Measurements from ENCODE around the gene CHD6.

DNA sequence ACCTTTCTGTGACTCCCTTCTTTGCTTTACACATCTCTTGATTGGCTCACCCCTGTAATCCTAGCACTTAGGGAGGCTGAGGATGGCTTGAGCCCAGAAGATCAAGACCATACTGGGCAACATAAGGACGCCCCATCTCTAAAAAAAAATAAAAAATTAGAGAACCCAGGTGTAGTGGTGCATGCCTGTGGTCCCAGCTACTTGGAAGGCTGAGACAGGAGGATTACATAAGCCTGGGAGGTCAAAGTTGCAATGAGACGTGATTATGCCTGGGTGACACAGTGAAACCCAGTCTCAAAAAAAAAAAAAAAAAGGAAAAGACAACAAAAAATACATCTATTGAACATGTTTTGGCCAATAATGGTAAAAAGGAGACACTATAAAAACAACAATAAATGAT, 37.8 kb downstream of the CHD6 start:
- TF ChIP-seq, protein P1, sequence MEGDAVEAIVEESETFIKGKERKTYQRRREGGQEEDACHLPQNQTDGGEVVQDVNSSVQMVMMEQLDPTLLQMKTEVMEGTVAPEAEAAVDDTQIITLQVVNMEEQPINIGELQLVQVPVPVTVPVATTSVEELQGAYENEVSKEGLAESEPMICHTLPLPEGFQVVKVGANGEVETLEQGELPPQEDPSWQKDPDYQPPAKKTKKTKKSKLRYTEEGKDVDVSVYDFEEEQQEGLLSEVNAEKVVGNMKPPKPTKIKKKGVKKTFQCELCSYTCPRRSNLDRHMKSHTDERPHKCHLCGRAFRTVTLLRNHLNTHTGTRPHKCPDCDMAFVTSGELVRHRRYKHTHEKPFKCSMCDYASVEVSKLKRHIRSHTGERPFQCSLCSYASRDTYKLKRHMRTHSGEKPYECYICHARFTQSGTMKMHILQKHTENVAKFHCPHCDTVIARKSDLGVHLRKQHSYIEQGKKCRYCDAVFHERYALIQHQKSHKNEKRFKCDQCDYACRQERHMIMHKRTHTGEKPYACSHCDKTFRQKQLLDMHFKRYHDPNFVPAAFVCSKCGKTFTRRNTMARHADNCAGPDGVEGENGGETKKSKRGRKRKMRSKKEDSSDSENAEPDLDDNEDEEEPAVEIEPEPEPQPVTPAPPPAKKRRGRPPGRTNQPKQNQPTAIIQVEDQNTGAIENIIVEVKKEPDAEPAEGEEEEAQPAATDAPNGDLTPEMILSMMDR (conservative IDR thresholded peaks at IDR 0.05; ENCODE audit: low read depth in 2 of 2): no peak
- TF ChIP-seq POLR2AphosphoS5 (IDR thresholded peaks at IDR 0.05; ENCODE audit: low read depth): no peak
- TF ChIP-seq STAT1 (IDR thresholded peaks at IDR 0.05; ENCODE audit: unreplicated experiment): no peak
- no peak for TF ChIP-seq EZH2 (IDR thresholded peaks at IDR 0.05; ENCODE audit: low read depth, unreplicated experiment)
- no peak for TF ChIP-seq EZH2phosphoT487 (IDR thresholded peaks at IDR 0.05; ENCODE audit: unreplicated experiment)
- TF ChIP-seq CREB1 (CRISPR knock-in tag; IDR thresholded peaks at IDR 0.05; ENCODE audit: low read depth): no peak
- TF ChIP-seq, protein P2, sequence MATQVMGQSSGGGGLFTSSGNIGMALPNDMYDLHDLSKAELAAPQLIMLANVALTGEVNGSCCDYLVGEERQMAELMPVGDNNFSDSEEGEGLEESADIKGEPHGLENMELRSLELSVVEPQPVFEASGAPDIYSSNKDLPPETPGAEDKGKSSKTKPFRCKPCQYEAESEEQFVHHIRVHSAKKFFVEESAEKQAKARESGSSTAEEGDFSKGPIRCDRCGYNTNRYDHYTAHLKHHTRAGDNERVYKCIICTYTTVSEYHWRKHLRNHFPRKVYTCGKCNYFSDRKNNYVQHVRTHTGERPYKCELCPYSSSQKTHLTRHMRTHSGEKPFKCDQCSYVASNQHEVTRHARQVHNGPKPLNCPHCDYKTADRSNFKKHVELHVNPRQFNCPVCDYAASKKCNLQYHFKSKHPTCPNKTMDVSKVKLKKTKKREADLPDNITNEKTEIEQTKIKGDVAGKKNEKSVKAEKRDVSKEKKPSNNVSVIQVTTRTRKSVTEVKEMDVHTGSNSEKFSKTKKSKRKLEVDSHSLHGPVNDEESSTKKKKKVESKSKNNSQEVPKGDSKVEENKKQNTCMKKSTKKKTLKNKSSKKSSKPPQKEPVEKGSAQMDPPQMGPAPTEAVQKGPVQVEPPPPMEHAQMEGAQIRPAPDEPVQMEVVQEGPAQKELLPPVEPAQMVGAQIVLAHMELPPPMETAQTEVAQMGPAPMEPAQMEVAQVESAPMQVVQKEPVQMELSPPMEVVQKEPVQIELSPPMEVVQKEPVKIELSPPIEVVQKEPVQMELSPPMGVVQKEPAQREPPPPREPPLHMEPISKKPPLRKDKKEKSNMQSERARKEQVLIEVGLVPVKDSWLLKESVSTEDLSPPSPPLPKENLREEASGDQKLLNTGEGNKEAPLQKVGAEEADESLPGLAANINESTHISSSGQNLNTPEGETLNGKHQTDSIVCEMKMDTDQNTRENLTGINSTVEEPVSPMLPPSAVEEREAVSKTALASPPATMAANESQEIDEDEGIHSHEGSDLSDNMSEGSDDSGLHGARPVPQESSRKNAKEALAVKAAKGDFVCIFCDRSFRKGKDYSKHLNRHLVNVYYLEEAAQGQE (IDR thresholded peaks at IDR 0.05; ENCODE audit: unreplicated experiment): no peak
- no peak for TF ChIP-seq ZNF462 (CRISPR knock-in tag; IDR thresholded peaks at IDR 0.05)
- TF ChIP-seq, protein P3, sequence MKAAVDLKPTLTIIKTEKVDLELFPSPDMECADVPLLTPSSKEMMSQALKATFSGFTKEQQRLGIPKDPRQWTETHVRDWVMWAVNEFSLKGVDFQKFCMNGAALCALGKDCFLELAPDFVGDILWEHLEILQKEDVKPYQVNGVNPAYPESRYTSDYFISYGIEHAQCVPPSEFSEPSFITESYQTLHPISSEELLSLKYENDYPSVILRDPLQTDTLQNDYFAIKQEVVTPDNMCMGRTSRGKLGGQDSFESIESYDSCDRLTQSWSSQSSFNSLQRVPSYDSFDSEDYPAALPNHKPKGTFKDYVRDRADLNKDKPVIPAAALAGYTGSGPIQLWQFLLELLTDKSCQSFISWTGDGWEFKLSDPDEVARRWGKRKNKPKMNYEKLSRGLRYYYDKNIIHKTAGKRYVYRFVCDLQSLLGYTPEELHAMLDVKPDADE (IDR thresholded peaks at IDR 0.05): no peak
- TF ChIP-seq NANOG (IDR thresholded peaks at IDR 0.05; ENCODE audit: borderline replicate concordance): no peak
- TF ChIP-seq ZNF114 (CRISPR knock-in tag; IDR thresholded peaks at IDR 0.05): no peak
